GM19043 (cell line): ENCODE measurements around the gene GGT6.
"Not testable (repeated sequence)": the region's sequence is repeated elsewhere in the genome, so short reads cannot be mapped to it uniquely, and the experiment has no call there.

Experiments used
- ATAC-seq: cut with Tn5 transposase; IDR thresholded peaks from one replicate; pipeline ENCODE4 v1.9.1; 2021; ENCODE audit warnings: low read depth; ENCODE audit not compliant: unreplicated experiment

GGT6 gene

DNA sequence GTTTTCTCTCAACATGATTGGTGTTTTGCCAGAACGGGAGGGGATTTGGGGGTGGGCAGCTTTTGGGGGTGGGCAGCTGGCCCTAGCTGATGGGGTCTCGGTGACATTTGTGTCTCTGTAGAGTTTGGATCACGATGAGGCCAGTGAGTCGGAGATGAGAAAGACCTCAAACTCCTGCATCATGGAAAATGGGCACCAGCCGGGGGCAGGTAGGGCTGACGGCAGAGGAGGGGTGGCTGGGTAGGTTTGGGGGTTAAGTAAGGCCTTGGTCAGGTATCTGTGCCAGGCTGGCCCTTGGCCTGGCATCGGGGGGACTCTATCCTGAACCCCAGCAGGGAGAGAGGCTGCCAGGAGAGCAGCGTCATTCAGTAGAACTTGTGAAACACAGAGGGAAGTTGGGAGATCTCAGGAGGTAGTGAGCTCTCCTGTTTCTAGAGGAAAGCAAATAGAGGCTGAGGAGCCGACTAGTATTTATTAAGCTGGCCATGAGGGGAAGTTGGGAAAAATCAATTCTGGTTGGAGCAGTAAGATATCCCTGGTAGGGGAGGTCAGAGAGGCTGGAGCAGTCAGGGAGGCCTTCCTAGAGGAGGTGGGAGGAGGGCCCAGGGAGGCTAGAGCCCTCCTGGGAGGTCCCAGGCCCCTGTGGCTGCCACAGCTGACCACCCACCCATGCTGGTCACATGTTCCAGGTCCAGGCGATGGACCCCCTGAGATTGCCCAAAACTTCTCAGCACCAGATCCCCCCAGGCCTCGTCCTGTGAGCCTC is 32.0 kb upstream of the GGT6 start:
- no peak for ATAC-seq

DNA sequence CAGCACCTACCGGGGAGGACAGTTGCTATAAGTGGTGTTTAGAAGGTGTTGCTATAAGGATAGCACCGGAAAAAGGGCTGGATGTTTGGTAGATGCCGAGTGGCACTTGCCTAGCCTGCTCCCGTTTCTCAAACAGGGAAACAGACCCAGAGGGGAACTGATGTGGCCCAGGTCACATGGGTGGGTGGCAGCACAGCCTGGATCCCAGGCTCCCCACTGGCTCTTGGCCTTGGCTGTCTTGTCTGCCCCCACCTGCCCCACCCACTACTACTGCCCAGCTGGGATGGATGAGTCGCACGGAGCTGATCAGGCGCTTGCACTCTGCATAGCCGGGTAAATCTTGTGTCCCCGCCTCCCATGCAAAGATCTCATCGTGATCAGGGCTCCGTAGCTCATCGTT is 31.2 kb upstream of the GGT6 start:
- ATAC-seq = no peak

DNA sequence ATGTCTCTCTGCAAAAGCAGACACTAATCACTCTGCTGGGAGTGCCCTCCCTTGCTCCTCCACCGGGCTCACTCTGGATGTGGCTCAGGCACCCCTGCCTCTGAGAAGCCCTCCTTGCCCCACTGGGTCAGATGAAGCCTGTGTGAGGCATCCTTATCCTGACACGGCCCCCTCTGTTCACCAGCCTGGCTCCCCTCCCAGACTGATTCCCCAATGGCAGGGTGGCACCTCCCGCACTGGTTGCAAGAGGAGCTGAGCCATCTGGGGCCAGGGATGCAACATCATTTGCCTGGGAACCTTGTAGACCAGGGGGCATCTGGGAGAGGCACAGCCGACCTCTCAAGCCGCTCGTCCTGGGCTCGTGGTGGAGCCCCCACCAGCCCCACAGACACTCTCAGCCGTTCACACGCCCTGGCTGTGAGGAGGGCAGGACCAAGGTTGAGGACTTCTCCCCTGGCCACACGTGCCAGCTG is 30.6 kb upstream of the GGT6 start:
- ATAC-seq = no peak

DNA sequence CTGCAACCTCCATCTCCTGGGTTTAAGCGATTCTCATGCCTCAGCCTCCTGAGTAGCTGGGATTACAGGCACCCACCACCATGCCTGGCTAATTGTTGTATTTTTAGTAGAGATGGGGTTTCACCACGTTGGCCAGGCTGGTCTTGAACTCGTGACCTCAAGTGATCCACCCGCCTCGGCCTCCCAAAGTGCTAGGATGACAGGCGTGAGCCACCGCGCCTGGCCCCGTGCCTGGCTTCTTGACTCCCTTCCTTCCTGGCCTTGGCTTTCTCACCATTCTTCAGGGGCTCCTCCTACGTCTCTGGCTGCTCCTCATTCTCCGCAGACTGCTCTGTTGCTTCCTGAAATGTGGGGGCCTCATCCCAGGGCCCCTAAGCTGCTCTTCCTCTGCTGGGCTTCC is 29.7 kb upstream of the GGT6 start:
- not testable (repeated sequence) for ATAC-seq

DNA sequence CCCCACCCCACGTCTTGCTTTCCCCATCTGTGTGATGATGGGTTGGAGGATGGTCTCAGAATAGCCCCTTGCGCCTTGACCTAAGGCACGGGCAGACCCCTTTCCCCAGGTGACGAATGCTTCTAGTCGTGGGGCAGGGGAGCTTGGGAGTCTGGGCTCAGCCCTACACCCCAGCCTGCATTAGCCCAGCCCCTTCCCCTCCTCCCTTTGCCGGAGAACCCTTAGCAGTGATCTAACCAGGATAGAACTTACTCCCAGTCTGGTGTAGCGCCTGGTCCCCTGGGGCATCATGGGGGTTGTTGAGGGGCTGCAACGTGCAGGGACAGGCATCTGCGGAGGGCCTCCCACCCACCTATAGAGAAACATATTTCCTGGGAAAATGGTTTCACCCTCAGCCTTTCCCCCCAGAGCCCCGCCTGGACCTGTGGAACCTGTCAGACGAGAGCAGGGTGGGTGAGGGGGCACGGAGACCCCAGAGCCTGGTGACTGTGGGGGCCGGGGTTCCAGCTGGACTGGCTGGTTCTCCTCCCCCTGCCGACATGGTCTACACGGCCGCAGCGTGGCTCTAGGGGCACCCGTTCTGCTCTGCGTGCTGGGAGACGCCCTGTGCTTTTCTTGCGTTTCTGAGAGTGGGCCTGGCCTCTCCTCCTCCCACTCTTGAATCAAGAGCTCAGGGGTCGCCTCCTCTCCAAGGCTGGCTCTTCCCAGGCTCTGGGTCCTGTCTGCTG is 28.7 kb upstream of the GGT6 start:
- no peak for ATAC-seq

DNA sequence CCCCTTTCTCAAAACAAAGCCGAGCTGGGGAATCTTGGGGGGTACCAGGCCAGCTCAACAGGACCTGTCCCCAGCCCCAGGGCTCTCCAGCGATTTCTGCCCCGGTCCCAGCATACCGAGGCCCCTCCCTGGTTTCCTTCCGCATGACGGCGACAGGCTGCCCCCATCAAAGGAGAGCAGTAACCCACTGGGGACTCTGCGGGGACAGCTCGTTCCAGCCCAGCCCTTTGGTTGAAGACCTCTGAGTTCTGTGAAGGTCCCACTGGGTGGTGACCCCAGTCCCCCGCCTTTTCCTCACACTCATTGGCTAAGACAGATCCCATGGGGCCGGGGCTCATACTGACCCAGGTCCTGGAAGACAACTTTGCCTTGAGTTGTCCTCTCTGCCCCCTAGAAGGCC is 28.0 kb upstream of the GGT6 start:
- no peak for ATAC-seq

DNA sequence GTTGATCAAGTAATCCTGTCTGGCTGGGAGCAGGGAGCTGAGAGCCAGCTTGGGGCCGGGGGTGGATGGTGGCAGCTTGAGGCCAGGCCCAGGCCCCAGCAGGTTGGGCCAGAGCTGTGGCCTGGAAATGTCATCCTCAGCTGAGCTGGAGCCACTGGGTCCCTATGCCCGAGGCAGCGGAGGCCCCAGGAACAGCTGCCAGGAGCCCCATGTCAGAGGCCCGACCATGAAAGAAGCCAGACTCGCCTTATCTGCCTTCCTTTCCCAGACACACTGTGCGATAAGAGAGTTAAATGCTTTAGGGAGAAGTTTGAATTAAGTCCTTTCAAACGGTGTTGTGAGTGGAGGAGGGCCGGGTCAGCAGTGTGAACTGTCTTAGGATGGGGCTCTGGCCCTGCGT is 27.4 kb upstream of the GGT6 start:
- no peak for ATAC-seq

DNA sequence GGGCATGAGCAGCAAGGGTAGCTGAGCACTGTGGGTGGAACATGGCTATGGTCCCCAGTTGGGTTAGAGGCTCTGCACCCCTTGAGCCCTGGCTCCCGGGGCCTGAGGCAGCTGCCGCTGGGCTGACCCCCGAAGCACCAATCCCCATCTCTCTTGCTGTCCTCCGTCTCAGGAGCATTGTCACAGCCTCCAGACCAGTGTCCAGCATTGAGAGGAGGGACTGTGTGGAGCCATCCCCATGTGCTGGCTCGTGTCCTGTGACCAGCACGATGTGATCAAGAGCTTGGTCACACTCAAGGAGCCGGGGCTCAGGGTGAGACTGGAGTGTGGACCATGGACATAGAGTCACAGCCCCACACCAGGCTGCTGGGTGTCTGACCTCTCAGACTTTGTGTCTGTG is 26.8 kb upstream of the GGT6 start:
- no peak for ATAC-seq

DNA sequence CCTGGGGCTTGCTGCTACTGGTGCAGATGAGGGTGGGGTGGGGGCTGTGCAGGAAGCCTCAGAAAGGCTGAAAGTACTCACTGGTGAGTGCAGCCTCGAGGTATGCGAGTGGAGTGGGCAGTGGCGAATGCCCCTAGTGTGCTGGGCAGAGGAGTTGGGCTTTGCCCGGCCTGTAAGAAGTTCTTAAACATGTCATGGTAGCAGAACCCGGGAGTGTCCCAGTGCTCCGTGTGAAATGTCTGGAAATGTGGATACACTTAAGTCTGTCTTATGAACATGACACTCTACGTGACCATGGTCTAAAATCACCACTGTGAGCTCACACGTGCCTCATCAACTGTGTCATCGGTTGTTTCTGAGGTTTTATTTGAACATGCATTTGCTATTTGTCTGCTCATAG is 25.7 kb upstream of the GGT6 start:
- ATAC-seq = no peak

DNA sequence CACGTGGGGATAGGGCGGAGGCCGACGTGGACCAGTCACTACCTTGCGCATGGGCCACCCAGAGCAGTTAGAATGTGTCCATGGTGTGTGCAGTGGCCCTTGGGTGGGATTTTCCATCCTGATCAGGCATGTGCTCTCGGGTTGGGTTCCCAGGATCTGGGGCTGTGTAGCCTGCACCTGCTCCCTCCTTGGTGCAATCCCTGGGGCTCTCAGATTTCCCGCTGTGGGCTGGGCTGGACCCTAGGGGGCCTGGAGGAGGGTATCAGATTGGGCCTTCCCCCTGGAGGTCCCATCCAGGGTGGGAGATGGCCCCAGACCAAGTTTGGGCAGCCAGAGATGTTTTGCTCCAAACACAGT is 25.2 kb upstream of the GGT6 start:
- no peak for ATAC-seq

DNA sequence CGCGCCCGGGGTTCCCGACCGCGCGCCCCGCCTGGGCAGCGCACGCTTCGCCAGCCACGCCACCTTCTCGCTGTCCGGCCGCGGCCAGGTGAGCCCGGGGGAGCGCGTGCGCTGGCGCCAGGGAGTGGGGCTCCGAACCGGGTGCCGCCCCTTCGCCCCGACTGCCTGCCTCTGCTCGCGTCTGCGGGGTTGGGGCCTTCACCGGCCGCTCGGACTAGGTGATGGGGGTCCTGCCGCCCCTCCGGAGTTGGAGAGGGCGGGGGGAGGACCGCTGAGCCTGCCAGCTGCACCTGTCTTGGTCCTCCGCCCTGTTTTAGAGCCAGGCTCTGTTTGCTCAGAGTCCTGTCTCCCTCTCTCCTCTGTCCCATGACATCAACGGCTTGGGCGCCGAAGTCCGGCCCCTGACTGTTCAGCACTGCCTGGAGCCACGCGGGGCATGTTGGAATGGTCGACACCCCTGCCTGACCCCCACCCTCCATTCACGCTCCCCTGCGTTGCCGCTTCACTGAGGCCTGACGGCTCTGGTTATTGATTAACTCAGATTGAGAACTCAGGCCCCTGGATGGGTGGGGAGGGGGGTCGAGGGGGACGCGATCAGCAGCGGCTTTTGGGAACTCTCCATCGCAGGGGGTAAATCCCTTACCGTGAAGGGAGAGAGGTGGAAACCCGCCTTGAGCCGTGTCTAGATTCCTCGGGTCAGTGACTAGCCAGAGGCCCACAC is 24.7 kb upstream of the GGT6 start:
- ATAC-seq = no peak

DNA sequence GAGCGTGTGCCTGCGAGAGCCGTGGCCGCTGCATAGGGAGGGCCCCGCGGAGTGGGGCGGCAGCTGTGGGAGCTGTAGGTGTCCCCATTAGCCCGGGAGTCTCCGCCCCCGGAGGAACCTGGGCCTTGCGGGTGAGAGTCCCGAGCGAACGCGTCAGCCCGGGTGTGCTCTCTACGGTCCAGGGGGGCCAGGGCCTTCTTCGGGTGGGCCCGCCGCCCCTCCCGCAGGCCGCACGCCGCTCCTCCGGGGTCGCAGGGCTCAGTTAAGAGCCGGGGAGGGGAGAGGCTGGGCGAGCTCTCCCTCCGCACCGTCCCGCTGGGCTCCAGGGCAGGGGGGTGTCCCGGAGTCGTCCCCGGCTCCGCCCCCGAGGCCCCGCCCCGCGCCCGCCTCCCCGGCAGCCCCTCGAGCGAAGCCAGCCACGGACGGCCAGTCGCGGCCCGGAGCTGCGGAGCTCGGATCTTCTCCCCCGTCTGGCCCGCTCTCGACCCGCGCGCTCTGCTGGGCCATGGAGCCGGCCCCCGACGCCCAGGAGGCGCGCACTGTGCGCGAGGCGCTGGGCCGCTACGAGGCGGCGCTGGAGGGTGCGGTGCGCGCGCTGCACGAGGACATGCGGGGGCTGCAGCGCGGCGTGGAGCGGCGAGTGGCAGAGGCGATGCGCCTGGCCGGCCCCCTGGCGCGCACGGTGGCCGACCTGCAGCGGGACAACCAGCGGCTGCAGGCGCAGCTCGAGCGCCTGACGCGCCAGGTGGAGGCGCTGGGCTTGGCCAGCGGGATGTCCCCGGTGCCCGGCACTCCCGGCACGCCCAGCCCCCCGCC is 23.9 kb upstream of the GGT6 start, which contains the start of gene SMTNL2:
Gene SMTNL2 (plus strand): TSS at position 429 of the 816 bp plus-strand sequence. CDS start 77 bp downstream, at position 506.
- ATAC-seq = no peak

DNA sequence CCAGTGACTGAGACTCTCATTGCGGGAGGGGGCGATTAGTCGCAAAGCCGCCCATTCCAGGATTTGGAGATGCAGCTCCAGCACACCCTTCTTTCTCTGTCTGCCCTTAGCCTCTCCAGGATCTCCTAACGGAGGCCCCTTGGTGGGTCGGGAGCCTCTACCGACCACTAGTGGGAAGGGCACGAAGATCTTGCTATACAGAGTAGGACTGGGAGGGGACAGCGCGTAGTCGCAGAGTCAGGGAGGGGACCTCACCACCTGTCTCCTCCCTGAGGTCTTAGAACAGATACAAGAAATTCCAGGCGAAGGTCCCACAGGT is 23.4 kb upstream of the GGT6 start:
- ATAC-seq = no peak

DNA sequence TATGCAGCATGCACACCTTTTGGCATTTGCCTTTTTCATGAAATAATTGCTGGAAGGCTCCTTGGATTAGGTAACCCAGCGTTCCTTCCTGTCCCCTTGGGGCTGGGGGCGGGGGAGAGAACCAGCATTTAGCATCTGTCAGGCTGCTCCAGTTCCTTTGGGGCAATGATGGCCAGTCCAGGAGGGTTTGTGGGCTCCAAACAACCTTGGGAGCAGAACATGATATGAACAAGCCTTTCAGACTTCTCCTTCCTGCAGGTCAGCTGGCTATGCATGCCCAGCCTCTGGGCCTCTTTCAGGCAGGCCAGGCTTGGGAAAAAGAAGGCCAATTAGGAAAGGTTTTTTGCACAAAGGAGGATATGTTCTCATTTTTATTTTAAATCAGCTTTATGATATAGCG is 22.8 kb upstream of the GGT6 start:
- no peak for ATAC-seq

DNA sequence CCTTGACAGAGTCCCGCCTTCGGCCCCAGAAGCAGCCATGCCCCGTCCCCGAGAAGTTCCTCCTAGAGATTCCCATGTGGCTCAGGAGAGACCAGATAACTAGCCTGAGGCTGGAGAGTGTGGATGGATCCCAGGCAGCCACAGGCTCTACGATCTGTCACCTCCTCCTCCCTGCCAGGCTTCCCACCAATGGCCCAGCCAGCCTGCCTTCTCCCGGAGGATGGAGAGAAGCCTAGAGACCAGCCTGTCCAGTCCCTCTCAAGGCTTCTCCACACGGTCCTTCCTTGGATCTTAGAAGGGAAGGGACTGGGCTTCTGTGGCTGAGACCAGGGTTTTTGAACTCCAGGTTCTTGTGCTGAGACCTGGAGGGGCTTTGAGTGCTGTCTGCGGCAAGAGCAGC is 22.3 kb upstream of the GGT6 start:
- ATAC-seq = no peak

DNA sequence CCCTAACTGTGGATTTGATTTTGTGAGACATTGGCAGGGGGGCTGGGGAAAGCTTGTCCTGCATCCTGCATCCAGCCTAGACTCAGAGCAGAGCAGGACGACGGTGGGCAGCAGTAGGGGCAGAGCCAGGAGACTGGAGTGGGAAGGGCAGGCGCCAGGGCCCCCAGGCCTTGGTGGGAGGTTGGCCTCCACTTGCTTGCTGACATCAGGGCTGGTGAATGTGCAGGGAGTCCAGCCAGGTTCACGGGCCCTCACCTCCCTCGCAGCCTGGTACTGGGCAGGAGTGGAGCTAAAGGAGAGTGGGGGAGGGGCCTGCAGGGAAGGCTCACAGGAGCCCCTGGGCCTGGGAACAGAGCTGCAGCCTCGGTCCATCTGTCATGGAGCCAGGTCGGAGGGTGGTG is 21.7 kb upstream of the GGT6 start:
- ATAC-seq = no peak

DNA sequence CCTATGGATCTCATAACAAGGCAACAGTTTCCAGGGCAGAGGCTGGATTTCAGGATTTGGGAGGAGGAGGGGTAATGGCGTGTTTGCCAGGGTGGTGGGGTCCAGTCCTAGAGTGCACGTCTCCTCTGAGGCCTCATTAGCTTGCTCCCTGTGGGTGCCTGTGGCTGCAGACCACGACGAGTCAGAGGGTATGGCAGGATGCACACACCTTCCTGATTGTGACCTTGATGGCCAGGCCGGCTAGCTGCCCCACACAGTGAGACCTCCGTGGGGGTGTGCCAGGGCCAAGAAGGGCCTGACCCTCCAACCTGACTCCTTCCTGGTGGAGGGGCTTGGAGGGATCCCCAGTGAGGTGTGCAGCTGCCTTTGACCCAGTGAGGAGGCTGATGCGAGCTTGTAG is 19.9 kb upstream of the GGT6 start:
- no peak for ATAC-seq

DNA sequence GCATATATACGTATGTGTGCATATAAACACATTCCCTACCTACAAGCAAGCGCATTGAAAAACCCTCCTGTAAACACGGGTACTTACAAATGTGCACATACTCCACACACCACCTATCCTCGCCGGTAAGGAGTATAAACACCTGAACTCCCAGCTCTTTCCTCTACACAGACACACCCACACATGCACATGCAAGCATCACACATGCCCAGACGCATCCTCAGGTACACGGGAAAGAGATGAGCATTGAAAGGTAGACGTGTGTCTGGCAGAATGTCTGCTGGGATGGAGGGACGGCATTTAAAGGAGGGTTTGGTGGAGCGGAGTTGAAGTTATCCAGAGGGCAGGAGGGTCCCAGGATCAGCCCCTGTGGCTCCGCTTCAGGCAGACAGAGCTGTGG is 19.3 kb upstream of the GGT6 start:
- no peak for ATAC-seq

DNA sequence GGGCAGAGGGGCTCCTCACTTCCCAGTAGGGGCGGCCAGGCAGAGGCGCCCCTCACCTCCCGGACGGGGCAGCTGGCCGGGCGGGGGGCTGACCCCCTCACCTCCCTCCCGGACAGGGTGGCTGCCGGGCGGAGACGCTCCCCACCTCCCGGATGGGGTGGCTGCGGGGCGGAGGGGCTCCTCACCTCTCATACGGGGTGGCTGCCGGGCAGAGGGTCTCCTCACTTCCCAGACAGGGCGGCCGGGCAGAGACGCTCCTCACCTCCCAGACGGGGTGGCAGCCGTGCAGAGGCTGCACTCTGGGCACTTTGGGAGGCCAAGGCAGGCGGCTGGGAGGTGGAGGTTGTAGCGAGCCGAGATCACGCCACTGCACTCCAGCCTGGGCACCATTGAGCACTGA is 18.0 kb upstream of the GGT6 start:
- ATAC-seq = not testable (repeated sequence)

DNA sequence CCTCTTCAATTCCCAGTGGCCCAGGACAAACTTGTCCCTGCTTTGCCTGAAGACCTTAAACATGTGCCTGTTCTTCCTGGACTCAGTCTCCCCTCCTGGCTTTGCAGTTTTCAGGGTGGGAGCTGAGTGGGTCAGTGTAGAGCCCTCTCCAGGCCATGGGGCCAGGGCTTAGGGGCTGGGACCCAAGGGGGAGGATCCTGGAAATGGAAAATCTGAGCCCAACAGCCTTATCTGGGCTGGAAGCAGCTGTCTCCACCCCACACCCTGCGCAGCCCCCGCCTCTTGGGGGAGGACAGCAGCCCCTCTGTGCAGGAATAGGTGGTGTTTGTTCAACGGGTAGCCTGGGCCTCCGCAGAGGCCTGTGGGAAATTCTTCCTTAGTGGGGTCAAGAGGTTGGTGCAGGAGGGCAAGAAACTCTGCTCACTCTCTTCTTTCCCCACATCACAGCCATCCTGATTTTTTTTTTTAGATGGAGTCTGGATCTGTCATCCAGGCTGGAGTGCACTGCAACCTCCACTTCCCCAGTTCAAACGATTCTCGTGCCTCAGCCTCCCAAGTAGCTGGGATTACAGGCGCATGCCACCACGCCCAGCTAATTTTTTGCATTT is 17.1 kb upstream of the GGT6 start:
- ATAC-seq = no peak
